Cerebellar cortex (tissue), 1 donor: ENCODE measurements around the gene SRC.

Experiments used
- DNase-seq: peaks from one replicate; pipeline ENCODE4 v3.0.0-alpha.2; 2015; ENCODE audit warnings: low spot score

Gene SRC

DNA sequence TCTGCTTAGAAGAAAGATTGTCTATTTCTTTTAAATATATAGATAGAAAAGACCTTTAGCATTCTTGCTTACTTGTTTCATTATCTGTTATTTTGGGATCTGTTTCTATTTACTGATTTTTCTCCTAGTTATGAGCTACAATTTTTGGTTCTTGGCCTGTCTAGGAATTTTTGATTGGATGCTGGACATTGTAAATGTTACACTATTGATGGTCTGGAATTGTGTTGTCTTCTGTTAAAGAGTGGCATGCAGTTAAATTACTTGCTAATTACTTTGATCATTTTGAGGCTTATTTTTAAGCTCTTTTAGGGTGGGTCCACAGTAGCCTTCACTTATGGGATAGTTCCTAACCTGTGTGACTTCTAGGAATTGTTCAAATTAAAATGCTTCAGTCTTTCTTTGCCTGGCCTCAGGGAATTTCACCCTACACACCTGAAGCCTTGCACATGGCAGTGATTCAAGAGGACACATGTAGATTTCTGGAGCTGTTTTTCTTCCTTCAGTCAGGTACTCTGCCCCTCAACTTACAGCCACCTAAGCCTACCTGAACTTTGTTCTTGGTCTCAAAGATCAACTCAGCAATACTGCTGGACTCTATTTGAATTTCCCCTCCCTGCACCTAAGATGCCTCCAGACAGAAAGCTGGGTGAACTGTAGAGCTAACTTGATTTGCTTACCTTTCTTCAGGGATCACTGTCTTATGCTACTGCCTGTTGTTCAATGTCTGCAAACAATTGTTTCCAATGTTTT, 108.9 kb downstream of the SRC start:
- DNase-seq = no peak
